Cardiac muscle cell (in vitro differentiated cells and primary cell): Measurements from ENCODE around the gene PPP1R1C. TPM values are rescaled to one million over a fixed set of nuclear protein-coding genes. Genes with fewer than 3 reads are reported as not detected.
A peak's percentile ranks its signal among the peaks of the same experiment; 100 is the strongest.

ENCODE experiments used
- DNase-seq, 2 donors: peaks; one replicate each; pipeline versions ENCODE4 v3.0.0 to v3.0.0-alpha.2; 2010 to 2017; ENCODE audit warnings: low read depth in 1 of 2, low spot score in 1 of 2
- H3K27ac ChIP-seq: fragments of 200-600 bp; sonication (generic); 2 replicates; pipeline ENCODE4 v1.5.1; 2016
- H3K27me3 ChIP-seq: fragments of 200-600 bp; sonication (generic); 2 replicates; pipeline ENCODE4 v1.6.0; 2016; ENCODE audit warnings: control low read depth
- H3K36me3 ChIP-seq: fragments of 200-600 bp; sonication (generic); 2 replicates; pipeline ENCODE4 v1.5.1; 2016; ENCODE audit warnings: control low read depth
- H3K4me1 ChIP-seq: fragments of 200-600 bp; sonication (generic); 2 replicates; pipeline ENCODE4 v1.8.1; 2017; ENCODE audit warnings: low read depth, mild to moderate bottlenecking, mixed run types
- H3K4me3 ChIP-seq: fragments of 200-600 bp; sonication (generic); 2 replicates; pipeline ENCODE4 v1.5.1; 2016; ENCODE audit warnings: mild to moderate bottlenecking
- H3K9me3 ChIP-seq: fragments of 200-600 bp; sonication (generic); 2 replicates; pipeline ENCODE4 v1.5.1; 2017; ENCODE audit warnings: low read depth, mild to moderate bottlenecking, control low read depth
- polyA plus RNA-seq: library from polyadenylated mRNA; unstranded; fragments of >200 nt; fragmentation: Nextera tagmentation; extraction: Ambion mirVana; gene quantifications from 2 replicates; pipeline ENCODE4 v1.2.1, GENCODE V29; 2016
- total RNA-seq: library from RNA; depleted of rRNA; stranded (reverse); fragments of >200 nt; gene quantifications from 2 replicates; pipeline ENCODE4 v1.2.3, GENCODE V29; 2016
- TF ChIP-seq, protein P1 (sequence below): IDR thresholded peaks from 2 replicates; pipeline ENCODE4 v1.5.1; 2012; ENCODE audit warnings: low read depth, mild to moderate bottlenecking, low read length

Gene PPP1R1C
- total and polyA plus RNA-seq, 2 experiments from 2014 or later, result 8.6 to 12.1 TPM

DNA sequence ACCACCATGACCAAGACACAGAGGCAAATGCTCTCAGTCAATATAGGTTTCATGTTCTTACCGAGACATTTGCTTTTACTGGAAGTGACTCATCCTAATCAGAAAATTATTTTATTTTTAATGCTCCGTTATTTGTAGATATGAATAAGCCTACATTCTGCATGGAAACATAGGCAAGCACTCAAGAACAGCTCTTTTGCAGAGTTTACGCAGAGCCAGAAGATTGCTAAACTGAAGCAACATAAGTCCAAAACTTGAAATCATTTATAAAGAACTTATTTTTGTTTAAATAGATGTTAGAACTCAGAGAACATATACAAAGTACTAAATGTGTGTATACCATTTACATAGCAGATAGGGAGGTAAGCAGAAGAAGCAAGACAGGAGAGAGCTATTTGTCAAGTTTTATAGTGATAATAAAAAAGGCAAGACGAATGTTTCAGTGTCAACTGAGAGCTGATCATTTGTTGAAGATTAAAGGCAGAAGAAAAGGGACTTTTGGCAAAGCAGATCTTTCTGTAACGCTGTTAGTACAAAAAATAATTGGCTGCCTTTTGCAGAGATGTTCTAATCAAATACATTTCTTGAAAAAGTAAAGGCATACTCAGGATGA, 12.4 kb upstream of the PPP1R1C start:
- Histone ChIP-seq H3K9me3 (no peaks in the 10 kb centered on the region), H3K27ac (no peak overlapping the region), H3K27me3 (no peaks in the 10 kb centered on the region), H3K4me3 (no peak overlapping the region), H3K36me3 (no peaks in the 10 kb centered on the region), H3K4me1 (no peaks in the 10 kb centered on the region)
- TF ChIP-seq, protein P1, sequence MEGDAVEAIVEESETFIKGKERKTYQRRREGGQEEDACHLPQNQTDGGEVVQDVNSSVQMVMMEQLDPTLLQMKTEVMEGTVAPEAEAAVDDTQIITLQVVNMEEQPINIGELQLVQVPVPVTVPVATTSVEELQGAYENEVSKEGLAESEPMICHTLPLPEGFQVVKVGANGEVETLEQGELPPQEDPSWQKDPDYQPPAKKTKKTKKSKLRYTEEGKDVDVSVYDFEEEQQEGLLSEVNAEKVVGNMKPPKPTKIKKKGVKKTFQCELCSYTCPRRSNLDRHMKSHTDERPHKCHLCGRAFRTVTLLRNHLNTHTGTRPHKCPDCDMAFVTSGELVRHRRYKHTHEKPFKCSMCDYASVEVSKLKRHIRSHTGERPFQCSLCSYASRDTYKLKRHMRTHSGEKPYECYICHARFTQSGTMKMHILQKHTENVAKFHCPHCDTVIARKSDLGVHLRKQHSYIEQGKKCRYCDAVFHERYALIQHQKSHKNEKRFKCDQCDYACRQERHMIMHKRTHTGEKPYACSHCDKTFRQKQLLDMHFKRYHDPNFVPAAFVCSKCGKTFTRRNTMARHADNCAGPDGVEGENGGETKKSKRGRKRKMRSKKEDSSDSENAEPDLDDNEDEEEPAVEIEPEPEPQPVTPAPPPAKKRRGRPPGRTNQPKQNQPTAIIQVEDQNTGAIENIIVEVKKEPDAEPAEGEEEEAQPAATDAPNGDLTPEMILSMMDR, result no peak
- peak in 1 of 2 donors; percentile 6 for DNase-seq

GRCh38 chr2:181977661-181978350, 7.8 kb upstream of the PPP1R1C start:
- no peaks in the 10 kb centered on the region for H3K4me1 ChIP-seq
- no peak overlapping the region for H3K4me3 ChIP-seq
- H3K36me3 ChIP-seq, result no peaks in the 10 kb centered on the region
- H3K9me3 ChIP-seq, result no peaks in the 10 kb centered on the region
- no peaks in the 10 kb centered on the region for H3K27me3 ChIP-seq
- TF ChIP-seq, protein P1, result no peak
- peak in 1 of 2 donors; percentile 8 for DNase-seq
- H3K27ac ChIP-seq, result no peak overlapping the region

DNA sequence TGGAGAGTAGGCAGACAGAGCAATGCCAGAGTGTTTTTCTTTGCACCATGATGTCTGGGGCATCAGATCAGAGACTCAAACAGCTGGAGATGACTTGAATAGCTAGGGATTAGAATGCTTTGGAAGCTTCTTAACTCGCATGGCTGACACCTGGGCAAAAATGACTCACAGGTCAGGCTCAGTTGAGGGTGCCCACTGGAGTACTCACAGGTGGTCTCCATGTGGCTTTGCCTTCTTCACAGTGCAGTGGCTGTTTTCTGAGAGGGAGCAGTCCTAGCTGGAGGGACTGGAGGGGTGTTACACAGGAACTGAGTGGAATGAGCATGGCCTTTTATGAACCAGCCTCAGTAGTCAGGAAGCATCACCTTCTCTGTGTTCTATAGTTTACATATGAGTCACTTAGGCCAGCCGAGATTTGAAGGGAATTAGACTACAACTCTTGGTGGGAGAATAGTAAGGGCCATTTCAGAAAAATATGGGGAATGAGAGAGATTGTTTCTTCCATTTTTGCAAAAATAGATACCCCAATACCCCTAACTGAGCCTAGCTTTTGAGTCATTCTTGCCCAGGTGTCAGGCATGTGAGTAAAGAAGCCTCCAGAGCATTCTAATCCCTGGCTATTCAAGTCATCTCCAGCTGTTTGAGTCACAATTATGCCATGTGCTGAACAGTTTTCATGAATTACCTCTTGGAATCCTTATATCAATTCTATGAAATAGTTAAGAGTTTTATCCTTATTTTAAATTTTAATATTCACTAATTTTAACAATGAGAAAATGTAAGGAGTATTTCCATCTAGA, 7.1 kb upstream of the PPP1R1C start:
- H3K27ac ChIP-seq, result no peak overlapping the region
- H3K4me1 ChIP-seq, result no peaks in the 10 kb centered on the region
- H3K4me3 ChIP-seq, result no peak overlapping the region
- no peaks in the 10 kb centered on the region for H3K36me3 ChIP-seq
- TF ChIP-seq, protein P1, result no peak
- no peak for DNase-seq
- no peaks in the 10 kb centered on the region for H3K27me3 ChIP-seq
- H3K9me3 ChIP-seq, result no peaks in the 10 kb centered on the region

GRCh38 chr2:181984060-181984459, 1.6 kb upstream of the PPP1R1C start:
- Histone ChIP-seq H3K4me3 (no peak overlapping the region), H3K9me3 (no peaks in the 10 kb centered on the region), H3K27me3 (no peaks in the 10 kb centered on the region), H3K4me1 (peaks cover 30% of the 10 kb centered on the region), H3K27ac (no peak overlapping the region), H3K36me3 (no peaks in the 10 kb centered on the region)
- TF ChIP-seq, protein P1, result no peak
- DNase-seq, result peak in 1 of 2 donors; percentile 12

- H3K36me3 ChIP-seq, result no peaks in the 10 kb centered on the region
- no peaks in the 10 kb centered on the region for H3K27me3 ChIP-seq
- no peak overlapping the region for H3K4me3 ChIP-seq
- H3K27ac ChIP-seq, result peak overlapping the region; percentile 72
- peak; percentile 10 to 13 for DNase-seq
- H3K9me3 ChIP-seq, result no peaks in the 10 kb centered on the region
- TF ChIP-seq, protein P1, result no peak
- peaks cover 38% of the 10 kb centered on the region for H3K4me1 ChIP-seq
These were observed 630 bp upstream of the PPP1R1C start for GRCh38 chr2:181984814-181985631.
